DOHH2 (cell line): Measurements from ENCODE around the gene CFAP46.

Experiments used
- H3F3A ChIP-seq: fragments of 200-600 bp; sonication (generic), shearing (Covaris generic); 2 replicates; pipeline ENCODE4 v1.6.0; 2016; ENCODE audit warnings: antibody characterized with exemption, mild to moderate bottlenecking; ENCODE audit not compliant: control insufficient read depth, insufficient read depth
- H3K27ac ChIP-seq: fragments of 200-600 bp; sonication (generic); 2 replicates; pipeline ENCODE4 v1.5.1; 2014; ENCODE audit warnings: low read depth, mild to moderate bottlenecking, low read length, moderate library complexity
- H3K27me3 ChIP-seq: fragments of 200-600 bp; sonication (generic); 2 replicates; pipeline ENCODE4 v1.6.1; 2014; ENCODE audit warnings: mild to moderate bottlenecking, low read length, mixed read lengths; ENCODE audit not compliant: control insufficient read depth
- H3K36me3 ChIP-seq: fragments of 200-600 bp; sonication (generic); 2 replicates; pipeline ENCODE4 v1.6.1; 2014; ENCODE audit warnings: mild to moderate bottlenecking, low read length, moderate library complexity, mixed read lengths; ENCODE audit not compliant: control insufficient read depth
- H3K4me1 ChIP-seq: fragments of 200-600 bp; sonication (generic); 2 replicates; pipeline ENCODE4 v1.6.1; 2014; ENCODE audit warnings: mild to moderate bottlenecking, low read length, mixed read lengths; ENCODE audit not compliant: control insufficient read depth
- H3K4me2 ChIP-seq: fragments of 200-600 bp; sonication (generic); 2 replicates; pipeline ENCODE4 v1.6.0; 2014; ENCODE audit warnings: mild to moderate bottlenecking, low read length, moderate library complexity
- H3K4me3 ChIP-seq: fragments of 200-600 bp; sonication (generic); 2 replicates; pipeline ENCODE4 v1.5.1; 2014; ENCODE audit warnings: mild to moderate bottlenecking, low read length, mixed read lengths
- H3K79me2 ChIP-seq: fragments of 200-600 bp; sonication (generic); 2 replicates; pipeline ENCODE4 v1.6.1; 2014; ENCODE audit warnings: mild to moderate bottlenecking, low read length, mixed read lengths; ENCODE audit not compliant: control insufficient read depth
- H3K9me2 ChIP-seq: fragments of 200-600 bp; sonication (generic); replicated peaks from 2 replicates; pipeline ENCODE4 v1.6.1; 2014; ENCODE audit warnings: mild to moderate bottlenecking, low read length, mixed read lengths; ENCODE audit not compliant: control insufficient read depth
- H3K9me3 ChIP-seq: fragments of 200-600 bp; sonication (generic); 2 replicates; pipeline ENCODE4 v1.6.1; 2014; ENCODE audit warnings: antibody characterized with exemption, low read length, mixed read lengths; ENCODE audit not compliant: control insufficient read depth, insufficient read depth
- H4K20me1 ChIP-seq: fragments of 200-600 bp; sonication (generic); 2 replicates; pipeline ENCODE4 v1.6.0; 2014; ENCODE audit warnings: low read depth, mild to moderate bottlenecking, antibody characterized with exemption, low read length, moderate library complexity; ENCODE audit not compliant: control insufficient read depth, insufficient read depth
- EZH2phosphoT487 ChIP-seq: fragments of 200-600 bp; sonication (generic); IDR thresholded peaks from 2 replicates; pipeline ENCODE4 v1.6.1; 2017; ENCODE audit warnings: borderline replicate concordance, mild to moderate bottlenecking, antibody characterized with exemption, low read length, moderate library complexity, mixed read lengths
- TF ChIP-seq, protein P1 (sequence below): fragments of 200-600 bp; sonication (generic); IDR thresholded peaks from one replicate; pipeline ENCODE4 v1.5.1; 2014; ENCODE audit warnings: antibody characterized with exemption, mild to moderate bottlenecking, low read depth, low read length; ENCODE audit not compliant: poor library complexity, severe bottlenecking

Gene CFAP46

DNA sequence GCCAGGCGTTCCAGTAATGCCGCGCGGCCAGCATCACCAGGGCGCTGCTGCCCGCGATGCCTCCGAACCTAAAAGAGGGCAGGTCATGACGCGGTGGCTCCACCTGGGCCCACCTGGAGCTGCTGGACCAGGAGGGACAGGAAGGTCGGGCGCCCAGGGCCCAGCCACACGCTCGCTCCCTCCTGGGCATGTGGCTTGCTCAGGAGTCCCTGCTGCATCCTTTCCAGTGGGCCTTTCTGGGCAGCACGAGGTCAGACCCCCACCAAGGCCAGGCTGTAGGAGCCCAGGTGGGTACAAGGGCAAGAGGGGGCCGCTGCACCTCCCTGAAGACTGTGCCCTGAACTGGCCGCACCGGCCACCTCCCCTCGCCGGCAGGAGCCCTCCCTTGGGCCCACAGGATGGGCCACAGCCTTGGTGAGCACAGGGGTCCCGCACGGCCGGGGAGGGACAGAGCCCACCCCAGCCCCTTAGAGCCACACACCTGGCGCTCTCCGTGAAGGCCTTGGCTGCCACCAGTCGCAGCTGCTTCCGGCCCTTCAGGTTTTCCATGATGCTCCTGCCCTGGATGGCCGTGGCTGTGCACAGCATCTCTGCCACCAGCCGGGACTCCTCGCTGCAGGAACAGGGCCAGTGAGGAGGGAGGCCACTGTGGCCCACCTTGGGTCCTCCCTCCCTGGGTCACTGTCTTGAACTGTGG, 43.2 kb downstream of the CFAP46 start:
- no peaks in the 10 kb centered on the region for H3K79me2 ChIP-seq
- H3K36me3 ChIP-seq: no peaks in the 10 kb centered on the region
- H3K9me2 ChIP-seq: no peaks in the 10 kb centered on the region
- H3K4me3 ChIP-seq: no peak overlapping the region
- H3K27ac ChIP-seq: no peak overlapping the region
- TF ChIP-seq, protein P1, sequence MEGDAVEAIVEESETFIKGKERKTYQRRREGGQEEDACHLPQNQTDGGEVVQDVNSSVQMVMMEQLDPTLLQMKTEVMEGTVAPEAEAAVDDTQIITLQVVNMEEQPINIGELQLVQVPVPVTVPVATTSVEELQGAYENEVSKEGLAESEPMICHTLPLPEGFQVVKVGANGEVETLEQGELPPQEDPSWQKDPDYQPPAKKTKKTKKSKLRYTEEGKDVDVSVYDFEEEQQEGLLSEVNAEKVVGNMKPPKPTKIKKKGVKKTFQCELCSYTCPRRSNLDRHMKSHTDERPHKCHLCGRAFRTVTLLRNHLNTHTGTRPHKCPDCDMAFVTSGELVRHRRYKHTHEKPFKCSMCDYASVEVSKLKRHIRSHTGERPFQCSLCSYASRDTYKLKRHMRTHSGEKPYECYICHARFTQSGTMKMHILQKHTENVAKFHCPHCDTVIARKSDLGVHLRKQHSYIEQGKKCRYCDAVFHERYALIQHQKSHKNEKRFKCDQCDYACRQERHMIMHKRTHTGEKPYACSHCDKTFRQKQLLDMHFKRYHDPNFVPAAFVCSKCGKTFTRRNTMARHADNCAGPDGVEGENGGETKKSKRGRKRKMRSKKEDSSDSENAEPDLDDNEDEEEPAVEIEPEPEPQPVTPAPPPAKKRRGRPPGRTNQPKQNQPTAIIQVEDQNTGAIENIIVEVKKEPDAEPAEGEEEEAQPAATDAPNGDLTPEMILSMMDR: no peak
- no peak for TF ChIP-seq EZH2phosphoT487
- no peak overlapping the region for H3K4me2 ChIP-seq
- H4K20me1 ChIP-seq: no peaks in the 10 kb centered on the region
- no peaks in the 10 kb centered on the region for H3K27me3 ChIP-seq
- peaks cover 4% of the 10 kb centered on the region; the same call in 1 of the 2 replicates for H3K9me3 ChIP-seq
- no peaks in the 10 kb centered on the region for H3K4me1 ChIP-seq
- no peaks in the 10 kb centered on the region for H3F3A ChIP-seq

- no peak for TF ChIP-seq EZH2phosphoT487
- TF ChIP-seq, protein P1: no peak
- Histone ChIP-seq H3K9me2 (no peaks in the 10 kb centered on the region), H3K36me3 (no peaks in the 10 kb centered on the region), H3K27me3 (no peaks in the 10 kb centered on the region), H3K4me2 (no peak overlapping the region), H3K27ac (no peak overlapping the region), H3K4me3 (no peak overlapping the region), H3K79me2 (no peaks in the 10 kb centered on the region), H3K4me1 (no peaks in the 10 kb centered on the region), H3F3A (no peaks in the 10 kb centered on the region), H3K9me3 (peaks cover 4% of the 10 kb centered on the region; the same call in 1 of the 2 replicates), H4K20me1 (no peaks in the 10 kb centered on the region)
Measured at GRCh38 chr10:132898391-132899053, 43.8 kb downstream of the CFAP46 start.

GRCh38 chr10:132897516-132898381, 44.6 kb downstream of the CFAP46 start:
- no peaks in the 10 kb centered on the region for H3K9me2 ChIP-seq
- H3K4me1 ChIP-seq: no peaks in the 10 kb centered on the region
- H3K4me3 ChIP-seq: no peak overlapping the region
- peaks cover 4% of the 10 kb centered on the region; the same call in 1 of the 2 replicates for H3K9me3 ChIP-seq
- no peaks in the 10 kb centered on the region for H4K20me1 ChIP-seq
- H3K36me3 ChIP-seq: no peaks in the 10 kb centered on the region
- no peak overlapping the region for H3K27ac ChIP-seq
- no peak for TF ChIP-seq EZH2phosphoT487
- TF ChIP-seq, protein P1: no peak
- no peak overlapping the region for H3K4me2 ChIP-seq
- H3K79me2 ChIP-seq: no peaks in the 10 kb centered on the region
- H3F3A ChIP-seq: no peaks in the 10 kb centered on the region
- H3K27me3 ChIP-seq: no peaks in the 10 kb centered on the region
